CD4-positive, alpha-beta T cell treated with Interleukin-4 for 1 hour (primary cell): ENCODE data around the gene PCDH7.

Experiments used
- DNase-seq, 2 donors: peaks; one replicate each; pipeline ENCODE4 v3.0.0-alpha.2; 2020 to 2022

PCDH7 gene

DNA sequence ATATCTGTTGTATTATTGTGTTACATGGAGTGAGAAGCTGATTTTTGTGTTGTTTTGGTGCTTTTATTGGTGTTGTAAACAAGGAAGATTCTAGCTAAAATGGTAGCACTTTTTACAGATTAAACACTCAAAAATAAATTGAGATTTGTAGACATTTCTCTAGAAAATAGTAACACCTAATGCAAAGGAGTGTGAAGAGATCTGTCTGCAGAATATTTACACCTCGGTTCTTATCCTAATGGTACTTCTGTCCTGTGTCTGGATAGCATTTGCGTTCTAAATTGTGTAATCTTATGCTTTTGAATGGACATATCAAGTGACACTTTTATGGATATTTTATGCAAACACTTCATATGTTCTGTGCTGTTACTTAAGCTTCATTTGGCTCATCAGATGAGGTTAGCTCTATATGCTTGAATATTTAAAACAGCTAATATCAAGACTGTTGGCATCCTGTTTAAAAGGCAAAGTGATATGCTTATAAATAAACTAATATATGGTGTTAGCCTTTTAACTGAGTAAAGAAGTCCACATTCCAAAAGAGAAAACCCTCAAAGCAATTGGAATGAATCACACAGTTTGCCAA, 6.0 kb downstream of the PCDH7 start:
- DNase-seq: no peak

DNA sequence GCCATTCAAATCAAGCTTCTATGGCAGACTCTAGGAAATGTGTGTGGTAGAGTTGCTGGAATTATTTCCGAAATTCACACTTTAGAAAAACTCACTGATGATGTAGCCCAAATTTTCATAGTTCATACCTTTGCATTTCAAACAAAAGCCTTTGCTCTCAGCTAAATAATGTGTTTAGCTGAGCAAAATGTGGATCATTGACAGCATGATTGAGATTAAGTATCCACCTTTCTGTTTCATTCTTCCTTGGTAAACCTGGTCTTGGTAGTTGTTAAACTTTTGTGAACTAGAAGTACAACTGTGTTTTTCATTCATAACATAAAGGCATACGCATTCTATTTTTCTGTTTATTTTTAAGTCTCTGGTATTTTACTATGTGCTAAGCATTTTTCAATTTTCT, 7.2 kb downstream of the PCDH7 start:
- no peak for DNase-seq

DNA sequence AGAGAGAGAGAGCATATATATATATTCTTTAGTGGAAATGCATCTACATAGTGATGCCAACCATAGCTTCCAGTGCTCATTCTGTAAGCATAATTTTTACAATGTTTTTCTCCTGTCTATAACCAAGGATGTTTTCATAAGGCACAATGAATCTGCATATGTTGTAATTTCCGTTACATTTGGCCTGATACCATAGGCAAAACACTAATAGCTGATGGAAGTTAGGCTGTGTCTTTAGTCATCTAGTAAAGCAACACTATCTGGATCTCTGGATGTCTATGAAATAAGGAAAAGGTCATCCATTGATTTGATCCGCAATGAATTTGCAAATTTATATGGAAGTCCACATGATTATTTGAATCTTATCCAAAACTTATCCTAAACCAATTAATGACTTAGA, 8.1 kb downstream of the PCDH7 start:
- no peak for DNase-seq

DNA sequence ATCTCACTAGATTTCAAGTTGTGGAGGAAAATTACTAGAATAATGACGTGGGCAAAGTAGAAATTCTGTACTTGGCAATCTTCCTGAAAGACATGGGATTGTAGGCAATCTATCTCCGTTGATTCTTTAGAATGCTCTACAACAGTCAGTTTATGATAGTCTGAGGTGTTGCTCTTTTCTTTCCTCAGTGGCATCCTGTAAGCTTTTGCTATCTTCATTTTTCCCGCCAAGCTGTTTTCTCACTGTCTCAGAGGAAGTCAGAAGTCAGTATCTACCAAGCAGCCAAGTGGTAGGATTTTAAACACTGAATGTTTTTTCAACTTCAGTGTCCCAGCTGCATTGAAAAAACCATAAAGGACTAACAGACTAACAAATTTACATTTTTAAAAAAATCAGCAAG, 23.7 kb downstream of the PCDH7 start:
- DNase-seq: no peak

DNA sequence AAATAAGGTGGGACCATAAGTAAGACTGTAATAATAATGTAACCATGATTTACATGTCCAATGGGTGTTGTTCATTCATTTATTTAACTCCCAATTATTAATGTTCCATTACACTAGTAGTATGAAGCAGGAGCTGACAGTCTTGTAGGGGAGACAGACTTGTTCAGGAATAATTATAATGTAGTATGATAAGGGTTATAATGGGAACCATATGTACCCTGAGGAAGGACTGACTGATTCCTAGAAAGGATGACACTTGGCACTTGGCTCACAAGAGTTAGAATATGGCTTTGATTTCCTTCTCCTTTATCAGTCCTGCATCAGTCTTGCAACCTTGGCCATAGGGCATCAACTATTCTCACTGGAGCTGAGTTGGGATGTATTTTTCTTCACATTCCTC, 24.2 kb downstream of the PCDH7 start:
- no peak for DNase-seq

DNA sequence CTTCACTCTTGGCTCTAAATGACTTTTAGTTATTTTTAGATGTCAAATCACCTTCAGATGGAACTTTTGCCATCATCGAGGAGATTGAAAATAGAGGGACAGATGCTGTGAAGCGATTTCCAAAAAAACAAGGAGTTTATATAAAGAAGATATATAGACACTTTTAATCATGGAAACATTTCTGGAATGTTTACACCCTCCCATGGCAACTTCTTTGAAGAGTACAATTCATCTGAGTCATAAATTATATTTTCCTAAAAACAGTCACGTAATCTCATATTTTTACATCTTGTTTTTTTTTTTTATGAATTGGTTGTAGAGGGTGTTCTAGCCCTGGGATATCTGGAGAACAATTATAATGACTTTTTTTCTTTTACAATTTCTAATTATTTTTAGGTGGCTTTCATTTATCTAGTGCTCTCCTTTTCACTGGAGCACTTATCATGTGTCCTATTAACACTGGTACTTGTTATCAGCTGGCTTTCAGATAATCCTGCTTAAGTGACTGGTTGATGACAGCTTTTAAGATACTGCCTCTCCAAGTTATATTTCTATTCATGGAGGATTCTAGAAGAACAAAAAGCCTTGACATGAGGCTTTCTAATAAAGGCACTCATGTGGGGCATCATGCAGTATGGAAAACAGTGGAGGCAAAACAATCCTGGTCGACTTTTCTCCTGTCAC, 24.9 kb downstream of the PCDH7 start:
- no peak for DNase-seq

DNA sequence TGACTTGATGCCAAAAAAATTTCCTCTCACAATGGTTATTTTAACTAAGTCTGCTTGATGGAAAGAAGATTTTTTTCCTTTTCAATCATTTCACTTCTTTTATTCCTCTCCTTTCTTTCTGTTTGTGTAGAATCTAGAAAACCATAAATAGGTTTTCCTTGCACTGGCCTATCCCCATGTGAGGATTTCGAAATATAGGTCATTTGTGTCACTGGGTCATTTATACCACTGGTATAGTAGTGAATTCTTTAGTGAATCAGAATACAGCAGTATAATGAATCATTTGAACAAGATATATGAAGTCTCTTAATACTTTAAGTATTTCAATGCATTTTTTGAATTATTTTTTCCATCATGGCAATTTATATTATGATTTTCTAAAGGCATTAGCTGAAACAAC, 26.6 kb downstream of the PCDH7 start:
- DNase-seq: no peak

DNA sequence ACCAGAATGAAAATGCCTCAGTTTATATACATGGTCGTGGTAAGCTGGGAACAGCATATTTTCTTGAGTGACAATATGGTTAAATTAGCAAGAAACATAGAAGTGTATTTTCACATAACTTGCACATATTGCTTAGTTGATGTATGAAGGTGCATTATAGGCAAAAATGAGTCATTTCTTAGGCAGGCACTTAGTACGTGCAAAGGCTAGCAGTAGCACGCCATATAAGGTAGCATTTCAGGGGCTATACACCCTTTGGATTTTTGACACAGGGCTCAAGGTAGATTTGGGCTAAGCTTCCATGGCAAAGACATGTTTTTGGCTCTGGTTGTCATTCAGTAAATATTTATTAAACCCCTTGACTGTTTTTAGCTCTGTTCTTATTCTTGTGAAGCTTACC, 33.1 kb downstream of the PCDH7 start:
- no peak for DNase-seq

DNA sequence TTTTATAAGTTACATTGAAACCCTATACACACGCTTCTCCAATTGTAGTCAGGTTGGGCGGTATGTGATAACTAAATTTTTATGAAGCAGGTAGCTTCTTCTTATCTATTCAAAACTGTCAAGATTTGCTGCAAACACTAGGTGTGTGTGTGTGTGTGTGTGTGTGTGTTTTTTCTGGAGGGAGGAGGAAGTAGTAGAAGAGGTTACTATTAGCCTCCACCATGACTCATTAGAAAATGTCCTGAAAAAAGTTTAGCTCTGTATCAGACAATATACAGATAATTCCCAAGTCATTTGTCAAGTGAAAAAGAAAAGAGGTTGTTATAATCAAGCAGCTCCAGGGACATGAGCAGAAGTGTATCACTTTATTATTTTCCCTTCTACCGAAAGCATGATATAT, 33.9 kb downstream of the PCDH7 start:
- DNase-seq: no peak

DNA sequence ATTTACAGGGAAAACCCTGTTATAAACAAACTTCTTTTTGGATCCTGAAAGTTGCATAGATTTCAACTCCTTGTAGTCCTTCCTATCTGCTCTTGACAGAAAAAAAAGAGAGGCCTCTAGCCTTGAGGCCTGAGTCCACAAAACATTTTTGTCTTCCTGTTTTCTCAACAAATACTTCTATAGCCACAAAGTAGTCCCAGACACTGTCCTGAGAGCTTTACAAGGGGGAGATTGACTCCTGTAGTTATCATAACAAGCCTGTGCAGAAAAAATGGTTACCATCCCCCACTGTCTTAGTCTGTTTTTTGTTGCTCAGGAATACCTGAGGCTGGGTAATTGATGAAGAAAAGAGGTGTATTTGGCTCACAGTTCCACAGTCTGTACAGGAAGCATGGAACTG, 35.2 kb downstream of the PCDH7 start:
- DNase-seq: no peak

DNA sequence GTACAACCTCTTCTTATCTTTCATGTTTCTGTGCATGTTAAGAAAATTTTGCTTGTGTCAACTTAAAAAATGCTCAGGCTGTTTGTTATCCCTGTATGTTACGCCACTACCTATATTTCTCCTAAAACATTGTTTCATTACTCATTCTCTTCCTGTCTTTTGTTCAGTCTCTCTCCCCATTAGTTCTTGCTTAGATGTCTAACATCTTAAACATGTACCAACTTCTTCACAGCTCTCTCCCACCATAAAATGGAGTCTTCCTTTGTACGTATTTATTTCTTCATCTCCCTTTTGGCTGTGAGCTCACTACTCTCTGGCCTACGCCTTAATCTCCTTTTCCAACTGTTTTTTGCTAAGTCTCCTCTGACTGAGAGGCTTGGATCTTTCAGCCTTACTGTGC, 36.4 kb downstream of the PCDH7 start:
- no peak for DNase-seq

DNA sequence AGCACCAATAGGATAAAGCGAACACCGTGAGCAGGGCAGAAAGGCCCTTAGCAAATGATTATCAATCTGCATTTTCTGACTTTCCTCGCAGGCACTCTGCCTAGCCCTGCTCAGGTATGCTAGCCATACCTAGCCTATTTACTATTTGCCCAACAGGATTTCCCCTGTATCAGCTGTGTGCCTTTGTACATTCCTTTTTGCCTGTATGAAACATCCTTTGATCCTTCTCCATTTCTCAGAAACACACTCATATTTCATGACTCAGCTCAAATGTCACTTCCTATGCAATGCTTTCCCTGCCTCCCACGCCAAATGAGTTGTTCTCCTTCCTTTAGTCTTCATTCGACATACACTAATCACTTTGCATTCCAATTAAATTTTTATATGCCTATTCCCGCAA, 37.2 kb downstream of the PCDH7 start:
- DNase-seq: no peak

DNA sequence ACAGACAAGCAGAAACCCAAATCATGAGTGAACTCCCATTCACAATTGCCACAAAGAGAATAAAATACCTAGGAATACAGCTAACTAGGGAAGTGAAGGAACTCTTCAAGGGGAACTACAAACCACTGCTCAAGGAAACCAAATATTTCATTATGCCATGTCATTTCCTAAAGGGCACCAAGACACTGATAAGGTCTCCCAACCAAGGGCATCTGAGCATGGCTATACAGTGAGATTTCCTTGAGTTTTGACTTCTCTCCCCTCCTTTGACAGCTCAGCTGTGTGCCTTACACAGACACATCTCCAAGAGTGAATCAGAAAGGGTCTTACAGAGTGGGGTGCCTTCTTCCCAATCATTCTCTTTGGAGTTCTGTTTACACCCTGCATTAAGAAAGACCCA, 40.4 kb downstream of the PCDH7 start:
- DNase-seq: no peak

DNA sequence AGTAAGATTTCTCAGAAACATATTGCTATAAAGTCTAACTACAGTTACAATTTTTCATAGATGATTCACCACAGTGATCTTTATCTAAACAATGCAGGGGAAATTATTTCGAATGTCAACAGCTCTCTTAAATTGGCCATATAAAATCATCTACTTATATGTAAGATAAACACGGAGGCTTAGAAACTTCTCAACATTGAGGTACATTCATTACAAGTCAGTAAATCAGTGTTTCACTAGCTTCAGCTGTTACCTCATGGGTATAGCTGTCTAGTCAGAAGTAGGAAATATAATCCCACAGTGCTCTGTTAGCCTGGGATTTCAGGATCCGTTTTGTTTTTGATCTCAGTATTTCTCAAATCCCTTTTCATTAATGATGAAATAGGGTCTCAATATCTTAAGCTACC, 43.2 kb downstream of the PCDH7 start:
- no peak for DNase-seq

DNA sequence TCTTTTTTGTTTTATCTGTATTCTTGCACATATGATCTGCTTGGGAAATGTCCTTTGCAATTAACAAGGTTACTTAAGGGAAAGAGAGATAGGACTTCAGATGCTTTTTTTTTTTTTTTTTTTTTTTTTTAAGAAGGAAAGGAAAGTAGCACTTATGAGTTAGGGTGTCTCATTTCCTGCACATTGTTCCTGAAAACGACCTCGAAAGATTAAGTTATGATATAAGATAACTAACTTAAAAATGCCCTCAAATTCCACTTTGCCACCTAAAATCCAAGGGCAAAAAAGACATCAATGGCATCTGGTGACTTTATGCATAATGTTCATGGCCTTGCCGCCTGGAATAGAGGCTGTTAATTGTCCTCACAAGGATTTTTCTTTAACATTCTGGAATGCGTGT, 44.9 kb downstream of the PCDH7 start:
- DNase-seq: no peak

DNA sequence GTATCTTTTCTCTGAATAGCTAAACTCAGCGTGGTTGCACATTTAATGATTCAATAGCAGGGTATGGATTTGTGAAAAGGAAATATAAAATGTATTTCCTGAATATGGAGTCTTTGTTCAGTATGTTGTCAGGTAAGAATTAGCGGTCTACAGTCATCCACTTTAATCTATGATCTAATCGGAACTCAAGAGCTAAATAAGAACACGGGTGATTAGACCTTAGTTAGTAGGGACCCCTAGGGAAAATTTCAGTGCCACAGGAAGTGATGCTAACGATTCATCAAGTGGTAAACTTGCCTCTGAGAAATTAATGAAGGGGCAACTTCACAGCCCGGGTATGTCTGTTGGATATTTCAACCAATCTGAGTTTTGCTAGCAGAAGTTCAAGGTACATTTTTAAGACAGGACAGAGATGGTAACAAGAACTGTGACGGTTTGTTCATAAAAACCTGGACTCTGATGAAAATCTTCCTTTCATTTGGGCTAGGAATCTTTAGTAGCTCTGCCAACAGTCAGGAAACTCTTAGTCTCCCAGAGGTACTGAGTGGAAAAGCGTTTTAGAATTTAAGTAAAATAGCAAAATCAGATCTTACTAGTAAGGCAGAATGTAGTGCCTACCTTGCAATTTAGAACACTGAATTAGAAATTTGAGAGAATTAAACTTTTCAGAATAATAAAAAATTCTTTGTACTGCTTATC, 47.1 kb downstream of the PCDH7 start:
- no peak for DNase-seq

DNA sequence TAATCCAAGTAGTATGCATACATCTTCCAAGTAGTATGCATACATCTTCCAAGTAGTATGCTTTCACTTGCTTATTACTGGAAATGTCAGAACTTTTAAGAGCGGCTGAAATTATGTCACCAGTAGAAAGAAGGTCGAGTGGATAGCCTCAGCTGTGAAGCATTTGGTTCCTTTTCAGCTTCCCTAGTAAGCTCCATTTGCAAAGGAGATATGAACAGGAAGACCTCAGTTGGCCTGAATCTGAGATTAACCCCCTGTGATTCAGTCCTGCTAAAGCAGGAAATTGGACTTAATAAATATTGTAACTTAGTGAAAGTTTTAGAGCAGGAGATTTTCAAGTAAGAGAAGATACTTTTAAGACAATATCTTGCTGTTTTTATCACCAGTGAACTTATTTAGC, 48.1 kb downstream of the PCDH7 start:
- no peak for DNase-seq

DNA sequence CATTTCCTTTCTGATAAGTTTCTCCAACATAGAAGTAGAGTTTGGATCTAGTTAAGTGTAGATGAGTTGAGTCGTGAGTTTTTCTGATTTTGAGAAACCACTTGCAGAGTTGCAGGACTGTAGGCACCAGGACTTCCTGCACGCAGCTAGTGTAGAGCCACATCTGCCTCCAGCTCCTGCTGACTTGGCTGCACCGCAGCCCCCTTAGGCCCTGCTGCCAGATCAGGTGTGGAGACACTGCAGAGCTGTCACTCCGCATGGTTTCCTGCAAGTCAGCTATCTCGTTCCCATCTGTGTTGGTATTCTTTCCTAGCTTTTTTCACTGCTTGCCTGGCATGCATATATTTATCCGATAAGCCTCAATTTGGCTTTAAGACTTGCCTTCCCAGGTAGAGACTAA, 48.9 kb downstream of the PCDH7 start:
- DNase-seq: no peak

DNA sequence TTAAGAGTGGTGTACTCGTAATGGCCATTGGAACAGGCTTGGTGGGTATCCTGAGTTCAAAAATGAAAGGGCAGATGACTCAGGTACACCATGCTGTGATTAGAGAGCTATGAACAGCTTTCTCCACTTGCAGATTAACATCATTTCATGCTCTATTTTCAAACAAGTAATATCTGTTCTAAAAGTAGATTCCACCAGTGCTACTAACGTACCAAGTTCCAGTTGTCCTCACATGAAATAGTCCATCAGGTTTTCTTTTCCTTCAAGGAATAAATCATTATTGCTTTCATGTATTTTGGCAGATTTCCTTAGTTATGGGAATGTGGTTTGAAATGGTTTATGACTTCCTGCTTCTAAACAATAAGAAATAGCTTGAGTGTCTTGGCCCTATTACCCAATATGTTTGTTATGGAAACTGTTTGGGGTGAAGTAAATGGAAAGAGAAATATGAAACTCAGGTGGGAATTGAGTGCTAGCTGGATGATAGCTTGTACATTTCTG, 49.9 kb downstream of the PCDH7 start:
- DNase-seq: no peak

DNA sequence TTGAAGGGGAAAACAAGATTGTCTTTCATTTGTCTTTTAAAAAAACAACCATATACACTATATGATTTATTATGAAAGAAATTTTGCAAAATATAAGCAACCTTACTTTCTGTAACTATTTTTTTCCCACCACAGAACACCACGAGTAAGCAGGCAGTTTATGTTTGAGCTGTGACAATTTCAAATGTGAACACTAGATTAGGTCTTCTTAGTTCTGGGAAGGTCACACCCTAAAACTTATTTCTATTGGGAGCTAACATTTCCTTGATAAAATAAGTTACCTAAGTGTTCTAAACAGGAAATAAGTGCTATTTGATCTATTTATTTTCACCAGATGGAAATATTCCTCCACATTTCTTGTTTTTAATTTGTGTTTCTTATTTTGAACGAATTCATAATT, 50.6 kb downstream of the PCDH7 start:
- DNase-seq: no peak

DNA sequence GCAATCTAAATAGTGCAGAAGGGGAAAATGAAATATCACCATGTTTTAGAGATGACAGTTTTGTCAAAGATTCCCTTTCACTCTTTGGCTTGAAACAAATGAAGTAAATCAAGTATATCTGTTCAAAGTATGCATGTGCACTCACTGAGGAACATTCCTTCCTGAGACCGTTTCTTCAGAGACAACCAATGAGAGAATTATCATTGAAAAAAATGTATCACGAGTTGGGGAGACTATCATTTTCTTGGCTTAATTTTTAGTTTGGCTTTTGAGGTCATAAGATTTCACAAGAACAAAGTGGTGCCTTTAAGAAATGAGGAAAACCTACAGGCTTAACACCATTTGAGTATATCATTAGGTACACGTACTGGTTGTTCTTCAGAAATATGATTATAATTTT, 56.3 kb downstream of the PCDH7 start:
- DNase-seq: no peak

DNA sequence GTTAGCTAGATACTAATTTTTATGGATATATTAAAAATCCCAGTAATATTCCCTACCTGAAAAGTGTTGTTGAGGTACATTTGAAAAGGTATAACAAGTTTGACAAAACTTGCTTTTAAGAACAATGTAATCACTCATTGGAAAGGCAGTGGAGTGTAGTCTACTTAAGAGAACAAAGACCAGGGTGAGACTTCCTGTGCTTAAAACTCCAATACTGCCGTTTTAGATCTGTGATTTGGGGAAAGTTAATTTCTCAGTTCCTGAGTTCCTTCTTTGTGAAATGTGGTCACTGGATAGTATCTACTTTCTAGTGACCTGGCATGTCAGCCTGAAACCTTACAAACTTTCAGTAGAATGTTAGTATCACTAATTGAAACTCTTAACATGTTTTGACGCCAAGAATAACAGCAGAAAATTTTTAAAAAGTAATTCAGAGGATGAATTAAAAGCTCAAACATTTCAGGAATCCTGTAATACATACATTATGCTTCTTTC, 56.8 kb downstream of the PCDH7 start:
- no peak for DNase-seq
